NCI-H146 treated with DMSO at 0.1 percent for 48 hours (cell line): ENCODE results near the gene KRTAP5-7.
"Not testable (repeated sequence)": the region's sequence is repeated elsewhere in the genome, so short reads cannot be mapped to it uniquely, and the experiment has no call there.

Source experiments
- DNase-seq: peaks from one replicate; lab custom pipeline; 2025; ENCODE audit not compliant: unreplicated experiment; lab: John Stamatoyannopoulos, UW

Gene KRTAP5-7, protein sequence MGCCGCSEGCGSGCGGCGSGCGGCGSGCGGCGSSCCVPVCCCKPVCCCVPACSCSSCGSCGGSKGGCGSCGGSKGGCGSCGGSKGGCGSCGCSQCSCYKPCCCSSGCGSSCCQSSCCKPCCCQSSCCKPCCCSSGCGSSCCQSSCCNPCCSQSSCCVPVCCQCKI

DNA sequence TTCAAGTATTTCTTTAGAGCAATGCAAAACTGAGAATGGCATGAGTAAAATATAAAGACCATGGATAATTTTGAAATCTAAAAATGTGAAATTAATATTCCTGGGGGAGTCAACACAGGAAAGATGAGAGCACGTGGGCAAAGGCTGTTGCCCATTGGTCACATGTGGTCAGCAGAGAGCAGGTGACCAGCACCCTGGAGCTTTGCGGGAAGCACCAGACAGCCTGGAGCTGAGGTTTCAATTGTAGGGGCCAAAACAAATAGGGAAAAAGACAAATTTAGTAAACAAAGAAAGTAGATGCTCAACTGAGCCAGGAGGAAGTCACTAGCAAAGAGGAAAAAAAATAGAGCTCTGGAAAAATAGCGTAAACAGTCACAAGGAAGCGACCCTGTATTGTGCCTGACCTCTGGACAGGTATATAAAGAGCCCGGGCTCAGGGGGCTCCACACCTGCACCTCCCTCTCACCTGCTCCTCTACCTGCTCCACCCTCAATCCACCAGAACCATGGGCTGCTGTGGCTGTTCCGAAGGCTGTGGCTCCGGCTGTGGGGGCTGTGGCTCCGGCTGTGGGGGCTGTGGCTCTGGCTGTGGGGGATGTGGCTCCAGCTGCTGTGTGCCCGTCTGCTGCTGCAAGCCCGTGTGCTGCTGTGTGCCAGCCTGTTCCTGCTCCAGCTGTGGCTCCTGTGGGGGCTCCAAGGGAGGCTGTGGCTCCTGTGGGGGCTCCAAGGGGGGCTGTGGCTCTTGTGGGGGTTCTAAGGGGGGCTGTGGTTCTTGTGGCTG, at the start of gene KRTAP5-7:
Gene KRTAP5-7, plus strand, starts transcription at position 472 of the 780 bp plus-strand sequence. Its CDS starts 34 bp downstream, at position 506.
- not testable (repeated sequence) for DNase-seq

DNA sequence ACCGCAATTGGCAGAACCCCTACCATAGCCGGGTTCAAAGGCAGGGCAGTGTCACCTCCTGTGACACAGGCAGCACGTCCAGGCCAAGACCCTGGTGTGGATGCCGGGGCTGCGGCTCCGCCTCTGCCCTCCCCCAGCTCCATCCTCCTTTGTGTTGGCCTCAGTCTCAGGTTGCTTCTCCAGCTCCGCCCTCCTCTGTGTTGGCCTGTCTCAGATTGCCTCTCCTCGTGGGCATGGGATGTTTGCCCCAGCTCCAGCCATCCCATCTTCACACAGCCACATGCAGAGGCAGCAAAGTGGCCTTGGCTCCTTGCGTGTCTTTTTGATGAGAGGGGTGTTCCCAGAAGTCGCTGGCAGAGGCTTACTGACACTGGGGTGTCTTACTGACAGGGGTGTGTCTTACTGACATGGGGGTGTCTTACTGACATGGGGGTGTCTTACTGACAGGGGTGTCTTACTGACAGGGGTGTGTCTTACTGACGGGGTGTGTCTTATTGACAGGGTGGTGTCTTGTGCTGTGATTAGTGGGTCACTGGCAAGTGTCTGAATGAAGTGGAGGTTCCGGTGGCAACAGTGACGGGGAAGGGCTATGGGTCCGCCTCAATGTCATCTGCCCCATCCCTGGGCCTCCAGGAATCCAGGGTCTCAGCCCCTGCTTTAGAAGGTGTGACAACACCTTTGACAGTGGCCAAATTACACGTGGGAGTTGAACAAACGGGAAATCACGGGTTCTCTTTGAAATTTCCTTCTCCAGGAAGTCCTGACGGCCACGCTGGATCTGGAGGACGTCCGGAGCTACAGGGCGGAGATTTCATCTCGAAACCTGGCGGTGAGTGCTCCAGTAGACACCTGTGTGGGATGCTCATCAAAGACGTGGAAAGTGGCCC, 49.2 kb upstream of the KRTAP5-7 start:
- no peak for DNase-seq

- DNase-seq, result no peak
Observed at GRCh38 chr11:71478528-71478840, 48.6 kb upstream of the KRTAP5-7 start.

DNA sequence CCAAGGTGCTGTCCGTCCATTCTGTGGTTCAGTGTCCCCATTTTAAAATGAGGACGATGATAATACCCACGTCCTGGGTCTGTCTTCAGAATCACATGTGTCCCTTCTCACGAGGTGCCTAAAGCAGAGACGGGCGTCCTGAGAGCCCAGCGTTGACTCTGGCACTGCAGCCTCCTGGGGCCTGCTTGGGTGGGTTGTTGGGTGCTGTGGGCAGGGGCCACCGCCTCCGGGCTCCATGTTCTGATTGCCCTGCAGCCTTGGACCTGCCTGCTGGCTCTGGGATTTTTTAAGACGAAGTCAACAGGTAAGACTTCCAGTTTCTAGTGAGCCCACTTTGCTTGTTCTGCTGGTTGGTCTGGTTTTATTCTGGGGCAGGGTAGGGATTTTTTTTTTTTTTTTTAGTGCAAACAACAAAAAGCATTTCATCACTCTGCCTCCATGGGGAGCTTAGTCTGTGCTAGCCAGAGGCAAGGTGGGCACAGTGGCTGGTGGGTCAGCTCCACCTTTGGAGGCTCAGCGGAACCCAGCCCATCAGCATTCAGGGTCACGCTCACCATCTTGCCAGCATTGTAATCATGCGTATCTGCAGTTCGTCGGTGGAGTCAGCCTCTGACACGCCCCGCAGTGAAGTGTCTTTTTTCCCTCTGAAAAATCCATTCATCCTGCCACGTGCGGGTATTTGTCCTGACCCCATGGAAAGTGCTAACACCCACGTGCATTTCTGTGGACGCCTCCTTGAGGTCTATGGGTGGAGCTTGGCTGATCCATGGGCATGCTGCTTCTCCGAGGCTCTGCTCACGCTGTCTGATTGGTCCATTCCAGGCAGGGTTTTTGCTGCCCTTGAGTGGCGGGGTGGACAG, 45.7 kb upstream of the KRTAP5-7 start:
- DNase-seq, result no peak

DNA sequence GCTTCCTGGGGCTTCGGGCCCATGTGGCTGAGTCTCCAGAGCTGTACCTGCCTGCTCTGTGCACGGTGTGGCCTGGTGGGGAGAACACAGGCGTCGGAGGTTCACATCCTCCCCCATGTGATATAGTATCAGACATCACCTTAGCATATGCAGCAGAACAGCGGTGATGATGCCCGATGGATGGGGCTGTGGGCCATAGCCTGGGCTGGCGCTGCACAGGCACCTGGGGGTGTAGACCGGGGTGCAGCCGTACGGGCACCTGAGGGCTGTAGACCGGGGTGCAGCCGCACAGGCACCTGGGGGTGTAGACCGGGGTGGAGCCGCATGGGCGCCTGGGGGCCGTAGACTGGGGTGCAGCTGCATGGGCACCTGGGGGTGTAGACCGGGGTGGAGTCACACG, 44.9 kb upstream of the KRTAP5-7 start:
- no peak for DNase-seq

- no peak for DNase-seq
Observed at GRCh38 chr11:71482746-71483364, 44.2 kb upstream of the KRTAP5-7 start.

DNA sequence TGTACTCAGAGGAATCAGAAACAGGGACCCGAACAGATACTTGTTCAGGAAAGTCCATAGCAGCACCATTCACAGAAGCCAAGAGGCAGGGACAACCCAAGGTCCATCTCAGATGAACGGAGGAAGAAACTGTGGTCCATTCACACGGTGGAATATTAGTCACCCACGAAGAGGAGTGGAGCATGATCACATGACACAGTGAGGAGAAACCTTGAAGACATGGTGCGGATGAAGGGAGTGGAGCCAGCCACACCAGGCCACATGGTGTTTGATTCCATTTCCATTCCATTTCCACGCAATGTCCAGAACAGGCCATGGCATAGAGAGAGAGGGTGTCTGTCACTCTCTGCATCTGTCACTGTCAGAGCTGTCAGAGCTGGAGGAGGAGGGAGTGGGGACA, 43.4 kb upstream of the KRTAP5-7 start:
- DNase-seq, result no peak

DNA sequence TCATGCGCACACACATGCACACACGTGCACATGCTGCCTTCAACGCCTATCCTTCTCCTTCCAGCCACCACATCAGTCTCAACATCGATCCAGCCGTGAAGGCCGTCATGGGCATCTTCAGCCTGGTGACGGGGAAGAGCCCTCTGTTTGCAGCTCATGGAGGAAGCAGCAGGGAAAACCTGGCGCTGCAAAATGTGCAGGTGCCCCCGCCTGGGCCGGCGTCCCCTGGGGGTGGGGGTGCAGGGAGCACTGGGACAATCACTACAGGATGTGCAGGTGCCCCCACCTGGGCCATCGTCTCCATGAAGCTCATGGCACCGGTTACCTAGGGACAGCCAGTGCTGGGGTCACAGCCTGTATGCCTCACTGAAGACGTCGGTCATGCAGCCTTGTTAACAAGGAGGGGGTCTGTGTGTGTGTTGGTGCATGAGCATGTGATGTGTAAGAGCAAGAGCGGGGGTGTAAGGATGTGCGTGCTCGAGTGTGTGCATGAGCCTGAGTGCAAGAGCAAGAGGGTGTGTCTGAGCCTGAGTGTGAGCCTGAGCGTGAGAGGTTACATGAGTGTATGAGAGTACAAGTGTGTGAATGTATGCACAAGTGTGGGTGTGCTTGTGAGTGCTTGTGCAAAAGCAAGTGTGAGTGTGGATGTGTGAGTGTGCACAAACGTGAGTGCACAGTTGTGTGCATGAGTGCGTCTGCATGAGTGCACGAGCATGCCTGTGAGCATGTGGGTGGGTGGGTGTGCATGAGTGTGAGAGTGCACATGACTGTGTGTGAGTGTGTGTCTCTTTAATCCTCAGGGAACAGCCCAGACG, 42.6 kb upstream of the KRTAP5-7 start:
- DNase-seq, result no peak

- no peak for DNase-seq
Observed at GRCh38 chr11:71485063-71485399, 42.0 kb upstream of the KRTAP5-7 start.

DNA sequence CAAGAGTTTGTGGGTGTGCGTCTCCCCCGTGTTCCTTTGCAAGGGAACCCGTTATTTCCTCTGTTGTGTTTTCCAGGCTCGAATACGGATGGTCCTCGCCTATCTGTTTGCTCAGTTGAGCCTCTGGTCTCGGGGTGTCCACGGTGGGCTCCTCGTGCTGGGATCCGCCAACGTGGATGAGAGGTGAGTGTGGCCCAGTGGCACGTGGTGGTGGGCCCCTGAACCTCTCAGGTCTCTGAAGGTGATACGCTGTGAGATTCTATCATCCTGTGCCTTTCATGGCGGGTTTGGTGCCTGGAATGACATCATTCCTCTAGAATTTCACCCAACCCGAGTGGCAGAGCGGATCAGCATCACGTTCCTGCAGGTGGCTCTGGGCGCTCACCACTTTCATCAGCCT, 41.6 kb upstream of the KRTAP5-7 start:
- no peak for DNase-seq

- no peak for DNase-seq
Observed at GRCh38 chr11:71486320-71486719, 40.7 kb upstream of the KRTAP5-7 start.

GRCh38 chr11:71488681-71489270, 38.3 kb upstream of the KRTAP5-7 start:
- no peak for DNase-seq

- DNase-seq, result no peak
Observed at GRCh38 chr11:71489311-71490043, 37.6 kb upstream of the KRTAP5-7 start.

- no peak for DNase-seq
Observed at GRCh38 chr11:71490044-71490730, 36.9 kb upstream of the KRTAP5-7 start.

GRCh38 chr11:71490731-71491390, 36.2 kb upstream of the KRTAP5-7 start:
- DNase-seq, result no peak

DNA sequence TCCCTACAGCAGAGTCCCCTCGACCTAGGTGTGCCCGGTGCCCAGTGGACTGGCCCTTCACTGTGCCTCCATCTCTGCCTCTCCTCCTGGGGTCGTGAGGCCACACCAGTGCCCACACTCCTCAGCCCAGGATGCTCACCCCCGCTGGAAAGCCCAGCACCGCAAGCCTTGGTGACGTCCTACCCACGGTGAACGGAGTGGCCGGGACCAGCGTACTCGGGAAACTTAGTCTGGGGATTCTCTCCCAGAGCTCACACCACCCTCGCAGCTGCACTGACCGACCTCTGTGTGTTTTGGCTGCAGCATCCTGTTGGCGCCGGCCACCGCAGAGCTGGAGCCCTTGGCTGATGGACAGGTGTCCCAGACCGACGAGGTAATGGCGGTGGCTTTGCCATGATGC, 35.5 kb upstream of the KRTAP5-7 start:
- no peak for DNase-seq

DNA sequence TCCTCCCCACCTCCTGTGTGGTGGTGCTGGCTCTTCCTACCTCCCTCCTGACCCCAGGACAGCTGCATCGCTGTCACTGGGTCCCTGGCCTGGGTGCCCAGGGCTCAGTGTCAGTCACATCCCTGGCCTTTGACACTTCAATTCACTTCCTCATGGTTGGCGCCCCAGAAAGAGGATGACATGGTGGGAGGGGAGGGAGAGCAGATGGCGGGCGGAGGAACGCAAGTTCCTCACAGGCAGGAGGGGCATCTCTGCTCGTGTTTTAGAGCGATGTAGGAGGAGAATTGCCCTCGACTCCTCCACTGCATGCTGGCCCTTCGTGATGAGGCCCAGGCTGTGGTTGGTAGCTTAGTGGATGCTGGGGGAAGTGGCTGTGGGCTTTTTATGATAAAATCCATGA, 35.1 kb upstream of the KRTAP5-7 start:
- no peak for DNase-seq
